GM10266 (cell line): ENCODE results near the gene MARVELD3.

Source experiments
- DNase-seq: peaks from one replicate; pipeline ENCODE4 v3.0.0; 2012; ENCODE audit errors: extremely low spot score
- CTCF ChIP-seq: IDR thresholded peaks from 2 replicates; pipeline ENCODE4 v1.5.1; 2012; ENCODE audit warnings: mild to moderate bottlenecking, low read depth; ENCODE audit not compliant: control insufficient read depth, insufficient read depth; ENCODE audit errors: missing control alignments

Gene MARVELD3

GRCh38 chr16:71645450-71645849 is 19.5 kb downstream of the MARVELD3 start:
- peak; percentile 36 for DNase-seq
- peak; percentile 35 for TF ChIP-seq CTCF

GRCh38 chr16:71647391-71647790 is 21.4 kb downstream of the MARVELD3 start:
- no peak for DNase-seq
- TF ChIP-seq CTCF = no peak

GRCh38 chr16:71648162-71648561 is 22.2 kb downstream of the MARVELD3 start:
- no peak for TF ChIP-seq CTCF
- DNase-seq = no peak

- peak; percentile 38 for TF ChIP-seq CTCF
- no peak for DNase-seq
Observed at GRCh38 chr16:71648921-71649320, 22.9 kb downstream of the MARVELD3 start.

GRCh38 chr16:71649704-71650103 is 23.7 kb downstream of the MARVELD3 start:
- DNase-seq = no peak

GRCh38 chr16:71658771-71659170 is 32.8 kb downstream of the MARVELD3 start:
- no peak for DNase-seq
- no peak for TF ChIP-seq CTCF

More at GRCh38 chr16:71649704-71650103, 23.7 kb downstream of the MARVELD3 start:
- TF ChIP-seq CTCF = no peak

- no peak for DNase-seq
- no peak for TF ChIP-seq CTCF
Observed at GRCh38 chr16:71659471-71659870, 33.5 kb downstream of the MARVELD3 start.
